HCT116 (cell line): ENCODE data around the gene USP48. TPM values are rescaled to one million over a fixed set of nuclear protein-coding genes. Genes with fewer than 3 reads are reported as not detected.
"Not testable (repeated sequence)": the region's sequence is repeated elsewhere in the genome, so short reads cannot be mapped to it uniquely, and the experiment has no call there.

ENCODE experiments used
- ATAC-seq: fragments of 200-7000 bp; cut with Tn5 transposase; 2 replicates; pipeline ENCODE4 v1.9.1; 2020; ENCODE audit warnings: mild to moderate bottlenecking, moderate library complexity
- BruUV-seq: library from RNA; stranded (reverse); fragments of 400-500 nt; replicated peaks from 2 replicates; lab custom pipeline; 2021; lab: Mats Ljungman, UMichigan
- CTCF ChIA-PET: fragments of 300-600 bp; sonication (Branson Sonifier 250); formaldehyde crosslinking; loops from one replicate; lab custom pipeline; 2021; ENCODE audit warnings: antibody characterized with exemption; lab: Charles Lee
- POLR2A ChIA-PET: fragments of 300-600, 350-600 bp; sonication (Branson Sonifier 250); formaldehyde crosslinking; loops from one replicate; lab custom pipeline; 2021; ENCODE audit warnings: antibody characterized with exemption; lab: Charles Lee
- RAD21 ChIA-PET, 2 experiments: fragments of 300-600 bp; sonication (Branson Sonifier 250); formaldehyde crosslinking; loops; one replicate each; lab custom pipeline; 2023; ENCODE audit warnings: low total read pairs in 2 of 2; ENCODE audit not compliant: uncharacterized antibody in 2 of 2, unreplicated experiment in 2 of 2, low non-redundant PET in 1 of 2; lab: Charles Lee
- DNase-seq: peaks from one replicate; pipeline ENCODE4 v3.0.0-alpha.2; 2010; ENCODE audit warnings: low read depth, low spot score
- H2AFZ ChIP-seq: fragments of 200-600 bp; shearing (Covaris generic), sonication (generic); 2 replicates; pipeline ENCODE4 v1.6.1; 2017; ENCODE audit warnings: low read depth, mixed run types, mixed read lengths, antibody characterized with exemption, low read length; ENCODE audit not compliant: poor library complexity, severe bottlenecking
- H3K27ac ChIP-seq: 2 replicates; pipeline ENCODE4 v1.5.1; 2012; ENCODE audit warnings: low read depth, low read length
- H3K27me3 ChIP-seq: fragments of 200-600 bp; sonication (generic); 2 replicates; pipeline ENCODE4 v1.6.1; 2016; ENCODE audit warnings: mixed run types, low read length, mixed read lengths; ENCODE audit not compliant: insufficient read depth
- H3K36me3 ChIP-seq, 2 experiments: fragments of 200-500 bp in 1 of 2; fragments of 200-600 bp in 1 of 2; sonication (Bioruptor generic) in 1 of 2; sonication (generic) in 1 of 2; 2 replicates each; pipeline versions ENCODE4 v1.5.1 to v1.6.1; 2014 to 2016; ENCODE audit warnings: low read length in 2 of 2, inconsistent platforms in 1 of 2, mixed read lengths in 1 of 2, mixed run types in 1 of 2; ENCODE audit not compliant: insufficient read depth in 2 of 2, control insufficient read depth in 1 of 2
- H3K4me1 ChIP-seq, 2 experiments: fragments of 200-600 bp in 1 of 2; sonication (generic) in 1 of 2; 2 replicates each; pipeline versions ENCODE4 v1.5.1 to v1.6.1; 2012 to 2017; ENCODE audit warnings: low read length in 2 of 2, inconsistent platforms in 1 of 2, mild to moderate bottlenecking in 1 of 2, mixed read lengths in 1 of 2, mixed run types in 1 of 2, moderate library complexity in 1 of 2; ENCODE audit not compliant: insufficient read depth in 2 of 2, control insufficient read depth in 1 of 2
- H3K4me2 ChIP-seq: fragments of 200-600 bp; sonication (generic); 2 replicates; pipeline ENCODE4 v1.6.1; 2017; ENCODE audit warnings: mixed run types, low read length, mixed read lengths
- H3K4me3 ChIP-seq, 2 experiments: fragments of 200-600 bp in 1 of 2; sonication (generic) in 1 of 2; replicated peaks in 1 of 2; 2 replicates each; pipeline ENCODE4 v1.5.1; 2011 to 2016; ENCODE audit warnings: low read length in 2 of 2, control low read depth in 1 of 2, low read depth in 1 of 2, mild to moderate bottlenecking in 1 of 2, mixed read lengths in 1 of 2, mixed run types in 1 of 2
- H3K79me2 ChIP-seq: fragments of 200-600 bp; sonication (generic); 2 replicates; pipeline ENCODE4 v1.6.1; 2017; ENCODE audit warnings: mild to moderate bottlenecking, mixed run types, low read length, moderate library complexity, mixed read lengths; ENCODE audit not compliant: insufficient read depth
- H3K9ac ChIP-seq: fragments of 200-600 bp; sonication (generic); 2 replicates; pipeline ENCODE4 v1.6.1; 2016; ENCODE audit warnings: low read length, mixed read lengths
- H3K9me2 ChIP-seq: fragments of 200-600 bp; sonication (generic), shearing (Covaris generic); 2 replicates; pipeline ENCODE4 v1.6.1; 2017; ENCODE audit warnings: mixed run types, mild to moderate bottlenecking, moderate library complexity; ENCODE audit not compliant: insufficient read depth
- H3K9me3 ChIP-seq, 2 experiments: fragments of 200-500 bp in 1 of 2; fragments of 200-600 bp in 1 of 2; sonication (Bioruptor generic) in 1 of 2; sonication (generic) in 1 of 2; 2 replicates each; pipeline ENCODE4 v1.6.1; 2014 to 2017; ENCODE audit warnings: low read length in 2 of 2, mixed read lengths in 2 of 2, inconsistent platforms in 1 of 2, low read depth in 1 of 2, mild to moderate bottlenecking in 1 of 2, mixed run types in 1 of 2, moderate library complexity in 1 of 2; ENCODE audit not compliant: control insufficient read depth in 1 of 2, insufficient read depth in 1 of 2
- H4K20me1 ChIP-seq: fragments of 200-600 bp; sonication (generic), shearing (Covaris generic); 2 replicates; pipeline ENCODE4 v1.6.1; 2017; ENCODE audit warnings: mixed run types, mild to moderate bottlenecking, moderate library complexity; ENCODE audit not compliant: insufficient read depth
- ATF3 ChIP-seq: IDR thresholded peaks from 2 replicates; pipeline ENCODE4 v1.6.1; 2012
- CBX3 ChIP-seq: IDR thresholded peaks from 2 replicates; pipeline ENCODE4 v1.6.1; 2012; ENCODE audit warnings: low read depth
- EGR1 ChIP-seq: IDR thresholded peaks from 2 replicates; pipeline ENCODE4 v1.6.1; 2012; ENCODE audit warnings: low read depth
- EZH2 ChIP-seq: fragments of 200-600 bp; sonication (generic); IDR thresholded peaks from 2 replicates; pipeline ENCODE4 v1.6.1; 2017; ENCODE audit warnings: antibody characterized with exemption, mixed run types
- FOSL1 ChIP-seq: IDR thresholded peaks from 2 replicates; pipeline ENCODE4 v1.6.1; 2012; ENCODE audit warnings: low read depth
- JUND ChIP-seq: IDR thresholded peaks from 2 replicates; pipeline ENCODE4 v1.6.1; 2012
- POLR2AphosphoS5 ChIP-seq: IDR thresholded peaks from 2 replicates; pipeline ENCODE4 v1.6.1; 2011; ENCODE audit warnings: mild to moderate bottlenecking, low read depth, low read length, moderate library complexity
- RAD21 ChIP-seq: IDR thresholded peaks from 2 replicates; pipeline ENCODE4 v1.6.1; 2012; ENCODE audit warnings: low read depth, mild to moderate bottlenecking
- REST ChIP-seq: IDR thresholded peaks from 2 replicates; pipeline ENCODE4 v1.6.1; 2012; ENCODE audit warnings: low read depth
- SIN3A ChIP-seq: IDR thresholded peaks from 2 replicates; pipeline ENCODE4 v1.6.1; 2012; ENCODE audit warnings: low read depth
- SP1 ChIP-seq: IDR thresholded peaks from 2 replicates; pipeline ENCODE4 v1.6.1; 2012; ENCODE audit warnings: low read depth
- TCF7L2 ChIP-seq: IDR thresholded peaks from 2 replicates; pipeline ENCODE4 v1.7.0; 2011; ENCODE audit warnings: borderline replicate concordance, inconsistent platforms; ENCODE audit not compliant: insufficient read depth, insufficient read length; ENCODE audit errors: extremely low read depth
- YY1 ChIP-seq: IDR thresholded peaks from 2 replicates; pipeline ENCODE4 v1.6.1; 2011; ENCODE audit warnings: low read length, low read depth, moderate library complexity, mild to moderate bottlenecking; ENCODE audit not compliant: insufficient replicate concordance; ENCODE audit errors: extremely low read depth
- ZFX ChIP-seq: fragments of 450-650 bp; IDR thresholded peaks from 2 replicates; pipeline ENCODE4 v1.6.1; 2017
- ZNF274 ChIP-seq: fragments of 200-500 bp; sonication (Bioruptor generic); IDR thresholded peaks from 2 replicates; pipeline ENCODE4 v1.6.1; 2014; ENCODE audit warnings: mild to moderate bottlenecking, low read depth, low read length, inconsistent platforms
- intact Hi-C: fragments of 100-400 bp; cut with micrococcal nuclease; formaldehyde crosslinking; loops from 2 replicates; pipeline ENCODE4 v1.10.0; 2022
- total RNA-seq: library from RNA; stranded (reverse); gene quantifications from one replicate; pipeline ENCODE4 v1.2.1, GENCODE V29; 2021; ENCODE audit not compliant: unreplicated experiment
- TF ChIP-seq, protein P1 (sequence below): IDR thresholded peaks from 2 replicates; pipeline ENCODE4 v1.6.1; 2011; ENCODE audit warnings: mild to moderate bottlenecking, low read length, moderate library complexity; ENCODE audit not compliant: insufficient replicate concordance; ENCODE audit errors: extremely low read depth

USP48 gene
- total RNA-seq, 1 experiment from 2014 or later: 54.8 TPM

DNA sequence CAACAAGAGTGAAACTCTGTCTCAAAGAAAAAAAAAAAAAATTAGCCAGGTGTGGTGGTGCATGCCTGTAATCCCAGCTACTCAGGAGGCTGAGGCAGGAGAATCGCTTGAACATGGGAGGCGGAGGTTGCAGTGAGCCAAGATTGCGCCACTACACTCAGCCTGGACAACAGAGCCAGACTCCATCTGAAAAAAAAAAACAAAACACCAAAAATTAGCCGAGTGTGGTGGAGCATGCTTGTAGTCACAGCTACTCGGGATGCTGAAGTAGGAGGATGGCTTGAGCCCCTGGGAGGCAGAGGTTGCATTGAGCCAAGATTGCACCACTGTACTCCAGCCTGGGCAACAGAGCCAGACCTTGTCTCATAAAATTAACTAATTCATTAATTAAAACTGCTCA is 6.0 kb downstream of the USP48 start:
- ATAC-seq, H3K36me3 ChIP-seq, intact Hi-C loops, H3K9me2 ChIP-seq, H3K27ac ChIP-seq, H3K9me3 ChIP-seq, H3K4me2 ChIP-seq, RAD21 ChIA-PET, H3K9ac ChIP-seq, DNase-seq, H3K27me3 ChIP-seq, CTCF ChIA-PET, BruUV-seq, H3K4me3 ChIP-seq, H2AFZ ChIP-seq, H4K20me1 ChIP-seq, POLR2A ChIA-PET: not testable (repeated sequence)
- peaks cover 95% of the 10 kb centered on the region for H3K79me2 ChIP-seq
- H3K4me1 ChIP-seq: peaks cover 7 to 16% of the 10 kb centered on the region in 2 experiments; a peak in 3 of 4 replicates

DNA sequence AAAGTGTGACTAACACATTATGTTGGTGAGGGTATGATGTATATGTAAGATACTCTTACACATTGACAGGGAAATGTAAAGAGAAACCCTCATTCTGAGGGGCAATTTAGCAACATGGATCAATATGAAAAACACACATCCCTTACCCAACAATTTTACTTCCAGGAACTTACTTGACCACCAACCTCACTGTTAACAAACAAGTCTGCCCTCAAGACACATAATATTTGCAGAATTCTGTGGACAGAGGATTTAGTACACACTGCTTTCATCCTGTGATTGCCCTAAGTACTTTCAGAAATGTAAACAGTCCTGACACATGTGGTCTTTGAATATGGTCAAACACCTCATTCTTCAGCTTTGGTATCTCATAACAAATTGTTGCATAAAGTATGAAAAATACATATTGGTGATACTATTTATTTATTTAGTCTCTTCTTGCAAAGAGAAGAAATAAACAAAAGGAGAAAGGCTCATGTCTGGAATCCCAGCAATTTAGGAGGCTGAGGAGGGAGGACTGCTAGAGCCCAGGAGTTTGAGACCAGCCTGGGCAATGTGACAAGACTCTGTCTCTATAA is 6.9 kb downstream of the USP48 start:
- intact Hi-C loops: no loop called here
- peaks cover 7 to 12% of the 10 kb centered on the region in 2 experiments; a peak in 3 of 4 replicates for H3K4me1 ChIP-seq
- H3K27me3 ChIP-seq: no peaks in the 10 kb centered on the region
- no peak overlapping the region for H3K9ac ChIP-seq
- no peak overlapping the region for H3K27ac ChIP-seq
- no peaks in the 10 kb centered on the region for H3K36me3 ChIP-seq
- H3K9me2 ChIP-seq: no peaks in the 10 kb centered on the region
- DNase-seq (no peak), ATAC-seq (no peak)
- no peaks in the 10 kb centered on the region for H3K9me3 ChIP-seq
- H3K79me2 ChIP-seq: peaks cover 95% of the 10 kb centered on the region
- 0 out of 2 replicates have a peak, but pooled peaks cover 4% of the 10 kb centered on the region for H4K20me1 ChIP-seq
- ChIA-PET POLR2A (no interaction called here), RAD21 (no interaction called here), CTCF (no interaction called here)
- no peak overlapping the region for H2AFZ ChIP-seq
- H3K4me3 ChIP-seq: no peak overlapping the region
- no TSS peak for BruUV-seq
- no peak overlapping the region for H3K4me2 ChIP-seq
- TF ChIP-seq ZFX (no peak), ATF3 (no peak), ZNF274 (no peak), CBX3 (no peak), REST (no peak), TCF7L2 (no peak), POLR2AphosphoS5 (no peak), EZH2 (no peak), SIN3A (no peak), SP1 (no peak), EGR1 (no peak), JUND (no peak), YY1 (no peak), FOSL1 (no peak), RAD21 (no peak)
- TF ChIP-seq, protein P1, sequence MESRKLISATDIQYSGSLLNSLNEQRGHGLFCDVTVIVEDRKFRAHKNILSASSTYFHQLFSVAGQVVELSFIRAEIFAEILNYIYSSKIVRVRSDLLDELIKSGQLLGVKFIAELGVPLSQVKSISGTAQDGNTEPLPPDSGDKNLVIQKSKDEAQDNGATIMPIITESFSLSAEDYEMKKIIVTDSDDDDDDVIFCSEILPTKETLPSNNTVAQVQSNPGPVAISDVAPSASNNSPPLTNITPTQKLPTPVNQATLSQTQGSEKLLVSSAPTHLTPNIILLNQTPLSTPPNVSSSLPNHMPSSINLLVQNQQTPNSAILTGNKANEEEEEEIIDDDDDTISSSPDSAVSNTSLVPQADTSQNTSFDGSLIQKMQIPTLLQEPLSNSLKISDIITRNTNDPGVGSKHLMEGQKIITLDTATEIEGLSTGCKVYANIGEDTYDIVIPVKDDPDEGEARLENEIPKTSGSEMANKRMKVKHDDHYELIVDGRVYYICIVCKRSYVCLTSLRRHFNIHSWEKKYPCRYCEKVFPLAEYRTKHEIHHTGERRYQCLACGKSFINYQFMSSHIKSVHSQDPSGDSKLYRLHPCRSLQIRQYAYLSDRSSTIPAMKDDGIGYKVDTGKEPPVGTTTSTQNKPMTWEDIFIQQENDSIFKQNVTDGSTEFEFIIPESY: no peak
